HG02610 (cell line): Measurements from ENCODE around the gene NDUFB7.
"Not testable (repeated sequence)": the region's sequence is repeated elsewhere in the genome, so short reads cannot be mapped to it uniquely, and the experiment has no call there.

Experiments
- ATAC-seq: cut with Tn5 transposase; IDR thresholded peaks from one replicate; pipeline ENCODE4 v1.9.1; 2021; ENCODE audit warnings: mild to moderate bottlenecking, moderate library complexity; ENCODE audit not compliant: unreplicated experiment

Gene NDUFB7

GRCh38 chr19:14554382-14554812 is 17.5 kb downstream of the NDUFB7 start:
- no peak for ATAC-seq

- no peak for ATAC-seq
Observed at GRCh38 chr19:14553939-14554243, 18.0 kb downstream of the NDUFB7 start.

- ATAC-seq = no peak
Observed at GRCh38 chr19:14553042-14553938, 18.6 kb downstream of the NDUFB7 start.

- not testable (repeated sequence) for ATAC-seq
Observed at GRCh38 chr19:14552006-14552360, 19.9 kb downstream of the NDUFB7 start.

- not testable (repeated sequence) for ATAC-seq
Observed at GRCh38 chr19:14551134-14552005, 20.5 kb downstream of the NDUFB7 start.

GRCh38 chr19:14550201-14550754 is 21.6 kb downstream of the NDUFB7 start:
- ATAC-seq = no peak

GRCh38 chr19:14545716-14546082 is 26.2 kb downstream of the NDUFB7 start:
- ATAC-seq = no peak

GRCh38 chr19:14544977-14545715 is 26.7 kb downstream of the NDUFB7 start:
- no peak for ATAC-seq

GRCh38 chr19:14544047-14544446 is 27.8 kb downstream of the NDUFB7 start:
- ATAC-seq = no peak

GRCh38 chr19:14542711-14543328 is 29.0 kb downstream of the NDUFB7 start:
- ATAC-seq = no peak

- ATAC-seq = not testable (repeated sequence)
Observed at GRCh38 chr19:14541979-14542378, 29.9 kb downstream of the NDUFB7 start.

- ATAC-seq = no peak
Observed at GRCh38 chr19:14540741-14541525, 30.9 kb downstream of the NDUFB7 start.

GRCh38 chr19:14536926-14537692 is 34.8 kb downstream of the NDUFB7 start:
- no peak for ATAC-seq

GRCh38 chr19:14533450-14533849 is 38.4 kb downstream of the NDUFB7 start:
- ATAC-seq = no peak

- no peak for ATAC-seq
Observed at GRCh38 chr19:14530506-14530905, 41.4 kb downstream of the NDUFB7 start.

GRCh38 chr19:14530005-14530348 is 41.9 kb downstream of the NDUFB7 start:
- ATAC-seq = no peak

GRCh38 chr19:14529254-14530004 is 42.4 kb downstream of the NDUFB7 start, which contains the start of gene TECR:
Gene TECR (plus strand): TSS chr19:14529594. CDS start chr19:14529697, 103 bp downstream.
- ATAC-seq = peak; percentile 97
